Endothelial cell (in vitro differentiated cells): Measurements from ENCODE around the gene SLC4A7. TPM values are rescaled to one million over a fixed set of nuclear protein-coding genes. Genes with fewer than 3 reads are reported as not detected.

ENCODE experiments used
- DNase-seq: peaks from one replicate; pipeline ENCODE4 v3.0.0; 2021; ENCODE audit warnings: low spot score
- H3K27ac Mint-ChIP-seq: one replicate; pipeline ENCODE4 v1.8.0; 2021; ENCODE audit warnings: mixed read lengths, inconsistent platforms; ENCODE audit not compliant: unreplicated experiment
- H3K27me3 Mint-ChIP-seq: one replicate; pipeline ENCODE4 v1.8.0; 2021; ENCODE audit warnings: mild to moderate bottlenecking, moderate library complexity, mixed read lengths, inconsistent platforms; ENCODE audit not compliant: unreplicated experiment
- H3K36me3 Mint-ChIP-seq: one replicate; pipeline ENCODE4 v1.8.0; 2021; ENCODE audit warnings: mild to moderate bottlenecking, low read depth, mixed read lengths, inconsistent platforms; ENCODE audit not compliant: unreplicated experiment
- H3K4me1 Mint-ChIP-seq: one replicate; pipeline ENCODE4 v1.8.0; 2021; ENCODE audit warnings: mild to moderate bottlenecking, mixed read lengths, inconsistent platforms; ENCODE audit not compliant: unreplicated experiment
- H3K4me3 Mint-ChIP-seq: one replicate; pipeline ENCODE4 v1.8.0; 2021; ENCODE audit warnings: mild to moderate bottlenecking, mixed read lengths, inconsistent platforms; ENCODE audit not compliant: unreplicated experiment
- H3K9me3 Mint-ChIP-seq: one replicate; pipeline ENCODE4 v1.8.0; 2021; ENCODE audit warnings: mixed read lengths, inconsistent platforms; ENCODE audit not compliant: unreplicated experiment
- total RNA-seq: library from RNA; stranded (reverse); fragmentation: NEBNext Ultra II Directional; extraction: Animal tissue kit (Norgen Biotek cat#: 25700); gene quantifications from one replicate; pipeline ENCODE4 v1.2.1, GENCODE V29; 2021; ENCODE audit not compliant: unreplicated experiment
- TF ChIP-seq, protein P1 (sequence below): fragments of 200-600 bp; sonication (generic); IDR thresholded peaks from one replicate; pipeline ENCODE4 v1.5.0; 2021; ENCODE audit warnings: antibody characterized with exemption; ENCODE audit not compliant: unreplicated experiment

Gene SLC4A7
- total RNA-seq, 1 donor from 2014 or later, result 29.1 TPM

GRCh38 chr3:27354588-27355203, 129.5 kb downstream of the SLC4A7 start:
- no peaks in the 10 kb centered on the region for H3K36me3 Mint-ChIP-seq
- no peaks in the 10 kb centered on the region for H3K9me3 Mint-ChIP-seq
- H3K4me1 Mint-ChIP-seq, result peaks cover 6% of the 10 kb centered on the region
- peaks cover 2% of the 10 kb centered on the region for H3K27me3 Mint-ChIP-seq
- H3K4me3 Mint-ChIP-seq, result no peak overlapping the region
- DNase-seq, result no peak
- TF ChIP-seq, protein P1, sequence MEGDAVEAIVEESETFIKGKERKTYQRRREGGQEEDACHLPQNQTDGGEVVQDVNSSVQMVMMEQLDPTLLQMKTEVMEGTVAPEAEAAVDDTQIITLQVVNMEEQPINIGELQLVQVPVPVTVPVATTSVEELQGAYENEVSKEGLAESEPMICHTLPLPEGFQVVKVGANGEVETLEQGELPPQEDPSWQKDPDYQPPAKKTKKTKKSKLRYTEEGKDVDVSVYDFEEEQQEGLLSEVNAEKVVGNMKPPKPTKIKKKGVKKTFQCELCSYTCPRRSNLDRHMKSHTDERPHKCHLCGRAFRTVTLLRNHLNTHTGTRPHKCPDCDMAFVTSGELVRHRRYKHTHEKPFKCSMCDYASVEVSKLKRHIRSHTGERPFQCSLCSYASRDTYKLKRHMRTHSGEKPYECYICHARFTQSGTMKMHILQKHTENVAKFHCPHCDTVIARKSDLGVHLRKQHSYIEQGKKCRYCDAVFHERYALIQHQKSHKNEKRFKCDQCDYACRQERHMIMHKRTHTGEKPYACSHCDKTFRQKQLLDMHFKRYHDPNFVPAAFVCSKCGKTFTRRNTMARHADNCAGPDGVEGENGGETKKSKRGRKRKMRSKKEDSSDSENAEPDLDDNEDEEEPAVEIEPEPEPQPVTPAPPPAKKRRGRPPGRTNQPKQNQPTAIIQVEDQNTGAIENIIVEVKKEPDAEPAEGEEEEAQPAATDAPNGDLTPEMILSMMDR, result no peak
- no peak overlapping the region for H3K27ac Mint-ChIP-seq

DNA sequence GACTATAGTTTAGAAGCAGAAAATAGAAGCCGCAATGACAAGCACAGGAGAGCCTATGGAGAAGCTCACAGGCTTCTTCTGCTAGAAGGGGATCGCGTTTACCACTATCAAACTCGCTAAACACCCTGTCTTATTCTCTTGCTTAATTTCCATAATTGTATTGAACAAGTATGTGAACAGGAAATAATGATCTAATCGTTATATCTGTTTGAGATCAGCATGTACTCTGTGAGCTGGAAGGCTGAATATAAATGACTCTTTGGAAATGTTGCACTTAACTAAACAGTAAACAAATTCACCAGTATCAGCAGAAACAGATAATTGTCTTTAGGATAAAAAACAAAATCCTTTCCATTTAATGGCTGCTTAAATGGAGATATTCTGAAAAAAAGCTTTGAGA, 130.0 kb downstream of the SLC4A7 start:
- H3K9me3 Mint-ChIP-seq, result no peaks in the 10 kb centered on the region
- no peak overlapping the region for H3K4me3 Mint-ChIP-seq
- TF ChIP-seq, protein P1, result no peak
- DNase-seq, result no peak
- H3K27me3 Mint-ChIP-seq, result peaks cover 2% of the 10 kb centered on the region
- peaks cover 9% of the 10 kb centered on the region for H3K4me1 Mint-ChIP-seq
- no peaks in the 10 kb centered on the region for H3K36me3 Mint-ChIP-seq
- no peak overlapping the region for H3K27ac Mint-ChIP-seq

- Mint-ChIP-seq H3K27ac (no peak overlapping the region), H3K27me3 (peaks cover 2% of the 10 kb centered on the region), H3K4me3 (no peak overlapping the region), H3K36me3 (no peaks in the 10 kb centered on the region), H3K4me1 (peaks cover 10% of the 10 kb centered on the region), H3K9me3 (no peaks in the 10 kb centered on the region)
- no peak for DNase-seq
- TF ChIP-seq, protein P1, result no peak
Measured at GRCh38 chr3:27353221-27353620, 131.0 kb downstream of the SLC4A7 start.

- peaks cover 10% of the 10 kb centered on the region for H3K4me1 Mint-ChIP-seq
- no peaks in the 10 kb centered on the region for H3K36me3 Mint-ChIP-seq
- no peak overlapping the region for H3K27ac Mint-ChIP-seq
- H3K9me3 Mint-ChIP-seq, result no peaks in the 10 kb centered on the region
- TF ChIP-seq, protein P1, result no peak
- DNase-seq, result no peak
- peaks cover 2% of the 10 kb centered on the region for H3K27me3 Mint-ChIP-seq
- H3K4me3 Mint-ChIP-seq, result no peak overlapping the region
Measured at GRCh38 chr3:27352047-27352446, 132.1 kb downstream of the SLC4A7 start.

DNA sequence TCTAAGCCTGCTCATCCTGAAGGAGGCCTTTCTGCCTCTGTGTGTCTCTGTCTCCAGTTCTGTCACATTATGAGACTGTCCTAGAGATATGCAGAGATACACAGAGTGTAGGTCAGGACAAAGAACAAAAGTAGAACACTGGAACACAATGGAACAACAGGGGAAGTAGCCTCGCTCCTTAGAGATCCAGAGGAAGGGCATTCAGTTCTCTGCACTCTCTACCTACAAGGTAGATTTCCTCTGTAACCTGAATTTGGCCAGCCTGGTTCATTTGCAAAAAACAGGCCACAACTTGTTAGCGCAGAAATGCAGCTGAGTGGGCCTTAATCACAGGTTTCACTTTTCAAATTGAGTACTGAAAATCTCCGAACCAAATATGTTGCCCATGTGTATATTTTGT, 134.4 kb downstream of the SLC4A7 start:
- H3K4me3 Mint-ChIP-seq, result no peak overlapping the region
- H3K27ac Mint-ChIP-seq, result no peak overlapping the region

More for the DNA sequence above, 134.4 kb downstream of the SLC4A7 start:
- H3K36me3 Mint-ChIP-seq, result no peaks in the 10 kb centered on the region
- TF ChIP-seq, protein P1, result no peak
- H3K4me1 Mint-ChIP-seq, result peaks cover 10% of the 10 kb centered on the region
- no peaks in the 10 kb centered on the region for H3K9me3 Mint-ChIP-seq
- no peaks in the 10 kb centered on the region for H3K27me3 Mint-ChIP-seq
- DNase-seq, result no peak
